ENCODE data around the gene CDK1. TPM values are rescaled to one million over a fixed set of nuclear protein-coding genes. Genes with fewer than 3 reads are reported as not detected.

Gene CDK1
- total and polyA plus RNA-seq, 2 donors (not counting 1 experiment from before 2014, with no cell fraction given) = 0.54 to 0.71 TPM

GRCh38 chr10:60795465-60796202 is 17.4 kb downstream of the CDK1 start:
- POLR2A ChIA-PET = no interaction called here
- CTCF ChIA-PET = interaction anchor here (0.5 to 1.2 kb wide), 3 partner anchors 21 to 234 kb away, joined by 3 read pairs; no protein-coding TSS in a partner anchor

More at GRCh38 chr10:60795465-60796202, 17.4 kb downstream of the CDK1 start:
- Histone ChIP-seq H3K4me2 (replicated peaks; ENCODE audit: low read depth, low read length, poor library complexity, severe bottlenecking) (no peak overlapping the region), H3K9ac (ENCODE audit: low read length) (no peak overlapping the region), H3K36me3 (replicated peaks in 1 of 2; ENCODE audit: control extremely low read depth in 1 of 2, control insufficient read depth in 1 of 2, extremely low read depth in 1 of 2, insufficient read depth in 2 of 2, low read length in 1 of 2) (no peaks in the 10 kb centered on the region), H3K27ac (ENCODE audit: low read length in 2 of 2) (no peak overlapping the region), H2AFZ (ENCODE audit: insufficient read depth, low read depth, low read length, poor library complexity, severe bottlenecking) (no peak overlapping the region), H4K20me1 (ENCODE audit: control insufficient read depth, insufficient read depth, low read length, poor library complexity, severe bottlenecking) (no peaks in the 10 kb centered on the region), H3K79me2 (ENCODE audit: control insufficient read depth, insufficient read depth, low read length) (no peaks in the 10 kb centered on the region), H3K9me3 (ENCODE audit: control extremely low read depth in 1 of 3, control insufficient read depth in 2 of 3, insufficient read depth in 1 of 3, low read length in 2 of 3) (no peaks in the 10 kb centered on the region), H3K27me3 (replicated peaks in 1 of 4; ENCODE audit: control extremely low read depth in 1 of 4, control insufficient read depth in 3 of 4, insufficient read depth in 4 of 4, low read length in 3 of 4) (no peaks in the 10 kb centered on the region), H3K4me1 (ENCODE audit: control insufficient read depth in 2 of 2, insufficient read depth in 2 of 2, low read length in 2 of 2) (no peaks in the 10 kb centered on the region), H3K4me3 (ENCODE audit: control extremely low read depth in 1 of 5, extremely low read depth in 1 of 5, insufficient read depth in 1 of 5, low read depth in 2 of 5, low read length in 4 of 5) (no peak overlapping the region)
- intact Hi-C loops (cut with micrococcal nuclease) = no loop called here
- TF ChIP-seq EZH2 (IDR thresholded peaks at IDR 0.05; ENCODE audit: borderline replicate concordance, insufficient read depth, low read depth, low read length, poor library complexity, severe bottlenecking) = no peak
- no peak for TF ChIP-seq CTCF (IDR thresholded peaks at IDR 0.05)
- DNase-seq (no peak), ATAC-seq (ENCODE audit: low read depth) (no peak)
- Mint-ChIP-seq H3K27me3 (no peaks in the 10 kb centered on the region), H3K4me3 (no peak overlapping the region), H3K4me1 (peaks cover 2% of the 10 kb centered on the region), H3K27ac (no peak overlapping the region), H3K9me3 (ENCODE audit: insufficient read depth) (no peaks in the 10 kb centered on the region)
- WGBS (ENCODE audit: insufficient coverage) = 100% methylated on average over 2 of the region's 3 CpGs

Measured in B cell (primary cell).